ENCODE results near the gene VAX1. TPM values are rescaled to one million over a fixed set of nuclear protein-coding genes. Genes with fewer than 3 reads are reported as not detected.

The VAX1 gene
- total RNA-seq, 1 experiment from 2014 or later, result 0.04 TPM

DNA sequence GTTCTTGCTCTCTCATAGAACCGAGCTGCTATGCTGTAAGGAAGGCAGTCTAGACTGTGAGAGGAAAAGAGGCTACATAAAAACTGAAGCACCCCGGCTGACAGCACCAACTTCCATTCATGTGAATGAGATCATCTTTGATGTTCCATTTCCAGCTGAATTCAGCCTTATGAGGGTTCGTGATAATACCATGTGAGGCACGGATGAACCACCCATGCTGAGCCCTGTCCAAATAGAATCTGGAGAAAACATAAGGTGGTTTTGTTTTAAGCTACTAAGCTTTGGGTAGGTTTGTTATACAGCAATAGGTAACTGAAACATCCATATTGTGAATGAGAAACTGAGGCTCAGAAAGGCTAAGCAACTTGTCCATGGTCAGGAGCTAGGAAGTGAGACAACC lies 6.9 kb upstream of the VAX1 start (continued):
- no peak for TF ChIP-seq AR (CRISPR knock-in tag; IDR thresholded peaks at IDR 0.05)

GRCh38 chr10:117143103-117143823 lies 5.2 kb upstream of the VAX1 start:
- TF ChIP-seq ZNF317 (CRISPR knock-in tag; IDR thresholded peaks at IDR 0.05; ENCODE audit: borderline replicate concordance, low read depth) (no peak), GABPB1 (CRISPR knock-in tag; IDR thresholded peaks at IDR 0.05) (no peak), ZNF219 (CRISPR knock-in tag; IDR thresholded peaks at IDR 0.05; ENCODE audit: borderline replicate concordance) (no peak), AR (CRISPR knock-in tag; IDR thresholded peaks at IDR 0.05) (no peak), KAT7 (CRISPR knock-in tag; IDR thresholded peaks at IDR 0.05; ENCODE audit: borderline replicate concordance) (no peak), SMAD3 (CRISPR knock-in tag; IDR thresholded peaks at IDR 0.05; ENCODE audit: borderline replicate concordance) (no peak)
- TF ChIP-seq, protein P1, sequence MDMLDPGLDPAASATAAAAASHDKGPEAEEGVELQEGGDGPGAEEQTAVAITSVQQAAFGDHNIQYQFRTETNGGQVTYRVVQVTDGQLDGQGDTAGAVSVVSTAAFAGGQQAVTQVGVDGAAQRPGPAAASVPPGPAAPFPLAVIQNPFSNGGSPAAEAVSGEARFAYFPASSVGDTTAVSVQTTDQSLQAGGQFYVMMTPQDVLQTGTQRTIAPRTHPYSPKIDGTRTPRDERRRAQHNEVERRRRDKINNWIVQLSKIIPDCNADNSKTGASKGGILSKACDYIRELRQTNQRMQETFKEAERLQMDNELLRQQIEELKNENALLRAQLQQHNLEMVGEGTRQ (CRISPR knock-in tag; IDR thresholded peaks at IDR 0.05), result no peak
- TF ChIP-seq, protein P2, sequence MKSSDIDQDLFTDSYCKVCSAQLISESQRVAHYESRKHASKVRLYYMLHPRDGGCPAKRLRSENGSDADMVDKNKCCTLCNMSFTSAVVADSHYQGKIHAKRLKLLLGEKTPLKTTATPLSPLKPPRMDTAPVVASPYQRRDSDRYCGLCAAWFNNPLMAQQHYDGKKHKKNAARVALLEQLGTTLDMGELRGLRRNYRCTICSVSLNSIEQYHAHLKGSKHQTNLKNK (CRISPR knock-in tag; IDR thresholded peaks at IDR 0.05), result no peak
- Mint-ChIP-seq H3K27me3 (ENCODE audit: low read depth) (peaks cover 99% of the 10 kb centered on the region), H3K4me3 (no peak overlapping the region), H3K9me3 (peaks cover 11% of the 10 kb centered on the region), H3K4me1 (peaks cover 13% of the 10 kb centered on the region), H3K27ac (no peak overlapping the region), H3K36me3 (peaks cover 9% of the 10 kb centered on the region)
- DNase-seq (ENCODE audit: low spot score) (no peak), ATAC-seq (no peak)
- POLR2A ChIA-PET, result no interaction called here
- CTCF ChIA-PET, result interaction anchor here (1.2 kb wide), 1 partner anchor 24 kb away, joined by 5 read pairs; no protein-coding TSS in a partner anchor

GRCh38 chr10:117140525-117140902 lies 2.4 kb upstream of the VAX1 start:
- Mint-ChIP-seq H3K4me3 (peak overlapping the region; percentile 53), H3K4me1 (peaks cover 29% of the 10 kb centered on the region), H3K9me3 (peaks cover 11% of the 10 kb centered on the region), H3K36me3 (peaks cover 9% of the 10 kb centered on the region), H3K27ac (no peak overlapping the region), H3K27me3 (ENCODE audit: low read depth) (peaks cover 97% of the 10 kb centered on the region)
- ATAC-seq (peak; percentile 5; the same call in 1 of the 2 replicates), DNase-seq (ENCODE audit: low spot score) (peak; percentile 41)
- ChIA-PET POLR2A (interaction anchor here (0.5 to 1.9 kb wide), 5 partner anchors 18 to 333 kb away, joined by 3 to 5 read pairs (median 4); no protein-coding TSS in a partner anchor), CTCF (interaction anchor here (0.8 to 3.1 kb wide), 6 partner anchors 14 to 344 kb away, joined by 3 to 21 read pairs (median 10); no protein-coding TSS in a partner anchor)
- TF ChIP-seq, protein P3, sequence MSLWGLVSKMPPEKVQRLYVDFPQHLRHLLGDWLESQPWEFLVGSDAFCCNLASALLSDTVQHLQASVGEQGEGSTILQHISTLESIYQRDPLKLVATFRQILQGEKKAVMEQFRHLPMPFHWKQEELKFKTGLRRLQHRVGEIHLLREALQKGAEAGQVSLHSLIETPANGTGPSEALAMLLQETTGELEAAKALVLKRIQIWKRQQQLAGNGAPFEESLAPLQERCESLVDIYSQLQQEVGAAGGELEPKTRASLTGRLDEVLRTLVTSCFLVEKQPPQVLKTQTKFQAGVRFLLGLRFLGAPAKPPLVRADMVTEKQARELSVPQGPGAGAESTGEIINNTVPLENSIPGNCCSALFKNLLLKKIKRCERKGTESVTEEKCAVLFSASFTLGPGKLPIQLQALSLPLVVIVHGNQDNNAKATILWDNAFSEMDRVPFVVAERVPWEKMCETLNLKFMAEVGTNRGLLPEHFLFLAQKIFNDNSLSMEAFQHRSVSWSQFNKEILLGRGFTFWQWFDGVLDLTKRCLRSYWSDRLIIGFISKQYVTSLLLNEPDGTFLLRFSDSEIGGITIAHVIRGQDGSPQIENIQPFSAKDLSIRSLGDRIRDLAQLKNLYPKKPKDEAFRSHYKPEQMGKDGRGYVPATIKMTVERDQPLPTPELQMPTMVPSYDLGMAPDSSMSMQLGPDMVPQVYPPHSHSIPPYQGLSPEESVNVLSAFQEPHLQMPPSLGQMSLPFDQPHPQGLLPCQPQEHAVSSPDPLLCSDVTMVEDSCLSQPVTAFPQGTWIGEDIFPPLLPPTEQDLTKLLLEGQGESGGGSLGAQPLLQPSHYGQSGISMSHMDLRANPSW (CRISPR knock-in tag; conservative IDR thresholded peaks at IDR 0.05; ENCODE audit: low read depth), result no peak
- TF ChIP-seq CREB1 (CRISPR knock-in tag; IDR thresholded peaks at IDR 0.05), result no peak
- no peak for TF ChIP-seq MXD4 (CRISPR knock-in tag; IDR thresholded peaks at IDR 0.05; ENCODE audit: borderline replicate concordance)
- TF ChIP-seq IRF1 (CRISPR knock-in tag; IDR thresholded peaks at IDR 0.05), result no peak
- TF ChIP-seq, protein P4, sequence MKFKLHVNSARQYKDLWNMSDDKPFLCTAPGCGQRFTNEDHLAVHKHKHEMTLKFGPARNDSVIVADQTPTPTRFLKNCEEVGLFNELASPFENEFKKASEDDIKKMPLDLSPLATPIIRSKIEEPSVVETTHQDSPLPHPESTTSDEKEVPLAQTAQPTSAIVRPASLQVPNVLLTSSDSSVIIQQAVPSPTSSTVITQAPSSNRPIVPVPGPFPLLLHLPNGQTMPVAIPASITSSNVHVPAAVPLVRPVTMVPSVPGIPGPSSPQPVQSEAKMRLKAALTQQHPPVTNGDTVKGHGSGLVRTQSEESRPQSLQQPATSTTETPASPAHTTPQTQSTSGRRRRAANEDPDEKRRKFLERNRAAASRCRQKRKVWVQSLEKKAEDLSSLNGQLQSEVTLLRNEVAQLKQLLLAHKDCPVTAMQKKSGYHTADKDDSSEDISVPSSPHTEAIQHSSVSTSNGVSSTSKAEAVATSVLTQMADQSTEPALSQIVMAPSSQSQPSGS (CRISPR knock-in tag; IDR thresholded peaks at IDR 0.05; ENCODE audit: borderline replicate concordance, low read depth), result no peak
- TF ChIP-seq, protein P5, sequence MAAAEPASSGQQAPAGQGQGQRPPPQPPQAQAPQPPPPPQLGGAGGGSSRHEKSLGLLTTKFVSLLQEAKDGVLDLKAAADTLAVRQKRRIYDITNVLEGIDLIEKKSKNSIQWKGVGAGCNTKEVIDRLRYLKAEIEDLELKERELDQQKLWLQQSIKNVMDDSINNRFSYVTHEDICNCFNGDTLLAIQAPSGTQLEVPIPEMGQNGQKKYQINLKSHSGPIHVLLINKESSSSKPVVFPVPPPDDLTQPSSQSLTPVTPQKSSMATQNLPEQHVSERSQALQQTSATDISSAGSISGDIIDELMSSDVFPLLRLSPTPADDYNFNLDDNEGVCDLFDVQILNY (CRISPR knock-in tag; IDR thresholded peaks at IDR 0.05), result no peak
- TF ChIP-seq HMGA2 (CRISPR knock-in tag; IDR thresholded peaks at IDR 0.05), result no peak
- TF ChIP-seq NR2C2 (CRISPR knock-in tag; IDR thresholded peaks at IDR 0.05), result no peak
- no peak for TF ChIP-seq TEAD1 (CRISPR knock-in tag; IDR thresholded peaks at IDR 0.05)

Data from WTC11 (cell line).